OCI-LY7 (cell line): ENCODE results near the gene MS4A4A. TPM values are rescaled to one million over a fixed set of nuclear protein-coding genes. Genes with fewer than 3 reads are reported as not detected.
"Not testable (repeated sequence)": the region's sequence is repeated elsewhere in the genome, so short reads cannot be mapped to it uniquely, and the experiment has no call there.

Experiments
- BruUV-seq: library from RNA; stranded (reverse); fragments of 400-500 nt; replicated peaks from 2 replicates; lab custom pipeline; 2021; lab: Mats Ljungman, UMichigan
- CTCF ChIA-PET: fragments of 300-600 bp; sonication (Branson Sonifier 250); formaldehyde crosslinking; loops from one replicate; lab custom pipeline; 2022; ENCODE audit warnings: antibody characterized with exemption; ENCODE audit not compliant: unreplicated experiment; lab: Charles Lee
- POLR2A ChIA-PET: fragments of 300-600 bp; sonication (Branson Sonifier 250); formaldehyde crosslinking; loops from one replicate; lab custom pipeline; 2022; ENCODE audit warnings: antibody characterized with exemption; lab: Charles Lee
- DNase-seq: peaks from one replicate; pipeline ENCODE4 v3.0.0-alpha.2; 2015; ENCODE audit warnings: low spot score
- H2AFZ ChIP-seq: fragments of 200-600 bp; sonication (generic), shearing (Covaris generic); 2 replicates; pipeline ENCODE4 v1.6.1; 2014; ENCODE audit warnings: mild to moderate bottlenecking, antibody characterized with exemption, low read length, moderate library complexity
- H3K27ac ChIP-seq: fragments of 200-600 bp; sonication (generic); 2 replicates; pipeline ENCODE4 v1.5.1; 2014; ENCODE audit warnings: mixed run types, low read depth, mild to moderate bottlenecking, moderate library complexity, low read length, inconsistent platforms; ENCODE audit not compliant: poor library complexity, severe bottlenecking
- H3K36me3 ChIP-seq: fragments of 200-600 bp; sonication (generic); 2 replicates; pipeline ENCODE4 v1.6.1; 2014; ENCODE audit warnings: mild to moderate bottlenecking, antibody characterized with exemption, low read length, moderate library complexity, mixed read lengths; ENCODE audit not compliant: insufficient read depth
- H3K4me1 ChIP-seq: fragments of 200-600 bp; sonication (generic); 2 replicates; pipeline ENCODE4 v1.5.1; 2014; ENCODE audit warnings: mild to moderate bottlenecking, low read length; ENCODE audit not compliant: insufficient read depth, poor library complexity, severe bottlenecking
- H3K4me2 ChIP-seq: fragments of 200-600 bp; sonication (generic); 2 replicates; pipeline ENCODE4 v1.6.1; 2014; ENCODE audit warnings: mild to moderate bottlenecking, low read length
- H3K4me3 ChIP-seq: fragments of 200-600 bp; sonication (generic); 2 replicates; pipeline ENCODE4 v1.5.1; 2014; ENCODE audit warnings: mild to moderate bottlenecking, low read depth, low read length; ENCODE audit not compliant: poor library complexity, severe bottlenecking
- H3K79me2 ChIP-seq: fragments of 200-600 bp; sonication (generic); 2 replicates; pipeline ENCODE4 v1.6.1; 2016; ENCODE audit warnings: low read depth, mild to moderate bottlenecking, low read length, moderate library complexity, mixed read lengths; ENCODE audit not compliant: insufficient read depth
- H3K9me2 ChIP-seq: fragments of 200-600 bp; sonication (generic); 2 replicates; pipeline ENCODE4 v1.6.1; 2016; ENCODE audit warnings: mild to moderate bottlenecking, low read length, mixed read lengths; ENCODE audit not compliant: insufficient read depth
- H3K9me3 ChIP-seq: fragments of 200-600 bp; sonication (generic); 2 replicates; pipeline ENCODE4 v1.6.1; 2014; ENCODE audit warnings: mild to moderate bottlenecking, mixed run types, low read length, mixed read lengths
- H4K20me1 ChIP-seq: fragments of 200-600 bp; sonication (generic); 2 replicates; pipeline ENCODE4 v1.6.1; 2014; ENCODE audit warnings: mild to moderate bottlenecking, antibody characterized with exemption, low read length, moderate library complexity, mixed read lengths; ENCODE audit not compliant: insufficient read depth
- EZH2phosphoT487 ChIP-seq: fragments of 200-600 bp; sonication (generic); IDR thresholded peaks from 2 replicates; pipeline ENCODE4 v1.6.1; 2018; ENCODE audit warnings: low read depth, borderline replicate concordance, mild to moderate bottlenecking, mixed run types, antibody characterized with exemption, low read length, moderate library complexity, mixed read lengths
- intact Hi-C: fragments of 100-400 bp; cut with micrococcal nuclease; formaldehyde crosslinking; loops from one replicate; pipeline ENCODE4 v1.10.0; 2022; ENCODE audit not compliant: unreplicated experiment
- total RNA-seq, 2 experiments: library from RNA; depleted of rRNA in 1 of 2; stranded (reverse); fragments of >200 nt in 1 of 2; shearing (Covaris generic) in 1 of 2; gene quantifications; 2 replicates each; pipeline ENCODE4 v1.2.3, GENCODE V29; 2014 to 2022
- TF ChIP-seq, protein P1 (sequence below): fragments of 200-600 bp; sonication (generic); conservative IDR thresholded peaks from 2 replicates; pipeline ENCODE4 v1.5.1; 2014; ENCODE audit warnings: mild to moderate bottlenecking, antibody characterized with exemption, low read length, moderate library complexity, mixed read lengths

The MS4A4A gene
- total RNA-seq, 2 experiments from 2014 or later: not detected

DNA sequence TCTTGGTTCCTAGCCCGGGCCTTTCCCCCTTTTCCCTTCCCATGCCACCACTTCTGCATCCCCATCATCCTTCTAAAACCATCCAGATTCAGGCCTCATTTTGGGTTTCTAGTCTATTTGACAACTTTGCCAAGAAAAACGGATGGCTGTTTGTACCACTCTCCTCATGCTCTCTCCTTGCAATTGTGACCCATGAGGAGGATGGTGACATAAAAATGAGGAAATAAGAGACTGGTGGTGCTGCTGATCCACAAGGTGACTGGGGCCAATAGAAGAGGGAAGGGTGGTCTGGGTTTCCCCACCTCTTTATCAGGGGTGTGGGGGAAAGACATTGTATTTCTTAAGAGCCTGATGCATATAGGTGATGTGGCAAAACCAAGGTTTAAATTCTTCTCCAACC, 1.0 kb downstream of the MS4A4A start:
- no peaks in the 10 kb centered on the region for H3K9me3 ChIP-seq
- H2AFZ ChIP-seq: no peak overlapping the region
- CTCF ChIA-PET: no interaction called here
- H3K4me2 ChIP-seq: no peak overlapping the region
- H3K4me3 ChIP-seq: no peak overlapping the region
- H3K36me3 ChIP-seq: no peaks in the 10 kb centered on the region
- POLR2A ChIA-PET: no interaction called here
- H4K20me1 ChIP-seq: no peaks in the 10 kb centered on the region
- intact Hi-C loops: no loop called here
- no peaks in the 10 kb centered on the region for H3K79me2 ChIP-seq
- no peak for DNase-seq
- H3K4me1 ChIP-seq: peaks cover 12% of the 10 kb centered on the region
- H3K9me2 ChIP-seq: no peaks in the 10 kb centered on the region
- TF ChIP-seq, protein P1, sequence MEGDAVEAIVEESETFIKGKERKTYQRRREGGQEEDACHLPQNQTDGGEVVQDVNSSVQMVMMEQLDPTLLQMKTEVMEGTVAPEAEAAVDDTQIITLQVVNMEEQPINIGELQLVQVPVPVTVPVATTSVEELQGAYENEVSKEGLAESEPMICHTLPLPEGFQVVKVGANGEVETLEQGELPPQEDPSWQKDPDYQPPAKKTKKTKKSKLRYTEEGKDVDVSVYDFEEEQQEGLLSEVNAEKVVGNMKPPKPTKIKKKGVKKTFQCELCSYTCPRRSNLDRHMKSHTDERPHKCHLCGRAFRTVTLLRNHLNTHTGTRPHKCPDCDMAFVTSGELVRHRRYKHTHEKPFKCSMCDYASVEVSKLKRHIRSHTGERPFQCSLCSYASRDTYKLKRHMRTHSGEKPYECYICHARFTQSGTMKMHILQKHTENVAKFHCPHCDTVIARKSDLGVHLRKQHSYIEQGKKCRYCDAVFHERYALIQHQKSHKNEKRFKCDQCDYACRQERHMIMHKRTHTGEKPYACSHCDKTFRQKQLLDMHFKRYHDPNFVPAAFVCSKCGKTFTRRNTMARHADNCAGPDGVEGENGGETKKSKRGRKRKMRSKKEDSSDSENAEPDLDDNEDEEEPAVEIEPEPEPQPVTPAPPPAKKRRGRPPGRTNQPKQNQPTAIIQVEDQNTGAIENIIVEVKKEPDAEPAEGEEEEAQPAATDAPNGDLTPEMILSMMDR: no peak
- no peak for TF ChIP-seq EZH2phosphoT487
- BruUV-seq: no TSS peak
- H3K27ac ChIP-seq: no peak overlapping the region

DNA sequence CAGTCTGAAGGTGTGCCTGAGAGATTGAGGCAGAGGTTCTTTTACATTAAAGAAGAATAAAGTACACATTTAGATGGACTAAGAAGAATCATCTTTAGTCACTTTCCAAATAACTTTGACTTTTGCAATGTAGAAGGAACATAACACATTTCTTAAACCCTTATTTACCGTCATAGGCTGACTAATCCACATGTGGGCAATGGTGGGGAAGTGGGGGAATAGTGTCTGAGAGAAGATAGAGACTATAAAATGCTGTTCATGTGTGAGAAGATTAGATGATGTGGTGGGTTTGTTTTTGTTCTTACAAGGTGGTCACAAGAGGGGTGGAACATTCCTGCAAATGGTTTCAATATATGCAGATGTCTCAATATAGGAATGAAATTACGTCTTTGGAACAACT, 1.8 kb downstream of the MS4A4A start:
- POLR2A ChIA-PET: no interaction called here
- H2AFZ ChIP-seq: no peak overlapping the region
- no peaks in the 10 kb centered on the region for H3K9me2 ChIP-seq
- H3K79me2 ChIP-seq: no peaks in the 10 kb centered on the region
- BruUV-seq: no TSS peak
- no peak overlapping the region for H3K27ac ChIP-seq
- CTCF ChIA-PET: no interaction called here
- no peak for DNase-seq
- no peaks in the 10 kb centered on the region for H3K9me3 ChIP-seq
- no peak overlapping the region for H3K4me2 ChIP-seq
- H4K20me1 ChIP-seq: no peaks in the 10 kb centered on the region
- H3K36me3 ChIP-seq: no peaks in the 10 kb centered on the region
- intact Hi-C loops: no loop called here
- TF ChIP-seq, protein P1: no peak
- TF ChIP-seq EZH2phosphoT487: no peak
- H3K4me3 ChIP-seq: no peak overlapping the region
- H3K4me1 ChIP-seq: peaks cover 12% of the 10 kb centered on the region

DNA sequence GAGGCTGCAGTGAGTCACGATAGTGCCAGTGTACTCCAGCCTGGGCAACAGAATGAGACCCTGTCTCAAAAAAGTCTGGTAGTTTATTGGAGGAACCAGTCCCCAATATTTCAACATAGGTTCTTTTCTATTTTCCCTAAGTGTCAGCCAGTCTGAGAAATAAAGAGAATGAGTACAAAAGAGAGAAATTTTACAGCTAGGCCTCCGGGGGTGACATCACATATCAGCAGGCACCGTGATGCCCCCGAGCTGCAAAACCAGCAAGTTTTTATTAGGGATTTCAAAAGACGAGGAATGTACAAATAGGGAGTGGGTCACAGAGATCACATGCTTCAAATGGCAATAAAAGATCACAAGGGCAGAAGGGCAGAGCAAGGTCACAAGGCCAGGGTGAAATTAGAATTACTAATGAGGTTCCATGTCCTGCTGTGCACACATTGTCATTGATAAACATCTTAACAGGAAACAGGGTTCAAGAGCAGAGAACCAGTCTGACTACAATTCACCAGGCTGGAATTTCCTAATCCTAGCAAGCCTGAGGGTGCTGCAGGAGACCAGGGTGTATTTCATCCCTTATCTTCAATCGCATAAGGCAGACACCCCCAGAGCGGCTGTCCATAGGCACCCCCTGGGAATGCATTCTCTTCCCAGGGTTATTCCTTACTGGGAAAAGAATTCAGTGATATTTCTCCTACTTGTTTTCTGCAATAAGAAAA, 5.1 kb downstream of the MS4A4A start:
- H2AFZ ChIP-seq, CTCF ChIA-PET, BruUV-seq, H3K4me2 ChIP-seq, intact Hi-C loops, H3K9me3 ChIP-seq, DNase-seq, H3K79me2 ChIP-seq, POLR2A ChIA-PET, H3K27ac ChIP-seq, H3K4me1 ChIP-seq, H3K4me3 ChIP-seq, H3K36me3 ChIP-seq, H3K9me2 ChIP-seq, H4K20me1 ChIP-seq: not testable (repeated sequence)
